ENCODE measurements around the gene GOLGA6L1.
"Not testable (repeated sequence)": the region's sequence is repeated elsewhere in the genome, so short reads cannot be mapped to it uniquely, and the experiment has no call there.

Gene GOLGA6L1, protein sequence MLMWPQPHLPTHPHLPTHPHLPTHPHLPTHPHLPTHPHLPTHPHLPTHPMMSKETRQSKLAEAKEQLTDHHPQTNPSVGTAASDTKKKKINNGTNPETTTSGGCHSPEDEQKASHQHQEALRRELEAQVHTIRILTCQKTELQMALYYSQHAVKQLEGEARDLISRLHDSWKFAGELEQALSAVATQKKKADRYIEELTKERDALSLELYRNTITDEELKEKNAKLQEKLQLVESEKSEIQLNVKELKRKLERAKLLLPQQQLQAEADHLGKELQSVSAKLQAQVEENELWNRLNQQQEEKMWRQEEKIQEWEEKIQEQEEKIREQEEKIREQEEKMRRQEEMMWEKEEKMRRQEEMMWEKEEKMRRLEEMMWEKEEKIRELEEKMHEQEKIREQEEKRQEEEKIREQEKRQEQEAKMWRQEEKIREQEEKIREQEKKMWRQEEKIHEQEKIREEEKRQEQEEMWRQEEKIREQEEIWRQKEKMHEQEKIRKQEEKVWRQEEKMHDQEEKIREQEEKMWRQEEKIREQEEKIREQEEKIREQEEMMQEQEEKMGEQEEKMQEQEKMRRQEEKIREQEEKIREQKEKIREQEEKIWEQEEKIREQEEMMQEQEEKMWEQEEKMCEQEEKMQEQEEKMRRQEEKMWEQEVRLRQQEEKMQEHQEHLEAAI

GRCh38 chr15:23136722-23137121 is at the start of gene GOLGA6L1:
Gene GOLGA6L1 (minus strand): TSS chr15:23136822. CDS start chr15:23136731, 91 bp downstream.
- POLR2A ChIA-PET; CTCF ChIA-PET; DNase-seq (ENCODE audit: extremely low spot score): not testable (repeated sequence)

- POLR2A ChIA-PET; DNase-seq (ENCODE audit: extremely low spot score); CTCF ChIA-PET: not testable (repeated sequence)
Measured at GRCh38 chr15:23181201-23181600, 44.6 kb upstream of the GOLGA6L1 start.

DNA sequence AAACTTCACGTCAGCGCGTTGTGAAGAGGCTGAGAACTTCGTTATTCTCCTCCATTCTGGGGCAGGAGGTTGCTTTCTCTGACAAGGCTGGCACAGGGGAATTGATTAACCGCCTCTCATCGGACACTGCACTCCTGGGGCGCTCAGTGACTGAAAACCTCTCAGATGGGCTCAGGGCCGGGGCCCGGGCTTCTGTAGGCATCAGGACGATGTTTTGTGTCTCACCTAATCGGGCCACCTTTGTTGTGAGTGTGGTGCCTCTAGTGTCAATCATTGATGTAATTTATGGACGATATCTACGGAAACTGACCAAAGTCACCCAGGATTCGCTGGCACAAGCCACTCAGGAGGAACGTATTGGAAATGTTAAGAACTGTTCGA is 43.9 kb upstream of the GOLGA6L1 start:
- DNase-seq (ENCODE audit: extremely low spot score); CTCF ChIA-PET; POLR2A ChIA-PET: not testable (repeated sequence)

DNA sequence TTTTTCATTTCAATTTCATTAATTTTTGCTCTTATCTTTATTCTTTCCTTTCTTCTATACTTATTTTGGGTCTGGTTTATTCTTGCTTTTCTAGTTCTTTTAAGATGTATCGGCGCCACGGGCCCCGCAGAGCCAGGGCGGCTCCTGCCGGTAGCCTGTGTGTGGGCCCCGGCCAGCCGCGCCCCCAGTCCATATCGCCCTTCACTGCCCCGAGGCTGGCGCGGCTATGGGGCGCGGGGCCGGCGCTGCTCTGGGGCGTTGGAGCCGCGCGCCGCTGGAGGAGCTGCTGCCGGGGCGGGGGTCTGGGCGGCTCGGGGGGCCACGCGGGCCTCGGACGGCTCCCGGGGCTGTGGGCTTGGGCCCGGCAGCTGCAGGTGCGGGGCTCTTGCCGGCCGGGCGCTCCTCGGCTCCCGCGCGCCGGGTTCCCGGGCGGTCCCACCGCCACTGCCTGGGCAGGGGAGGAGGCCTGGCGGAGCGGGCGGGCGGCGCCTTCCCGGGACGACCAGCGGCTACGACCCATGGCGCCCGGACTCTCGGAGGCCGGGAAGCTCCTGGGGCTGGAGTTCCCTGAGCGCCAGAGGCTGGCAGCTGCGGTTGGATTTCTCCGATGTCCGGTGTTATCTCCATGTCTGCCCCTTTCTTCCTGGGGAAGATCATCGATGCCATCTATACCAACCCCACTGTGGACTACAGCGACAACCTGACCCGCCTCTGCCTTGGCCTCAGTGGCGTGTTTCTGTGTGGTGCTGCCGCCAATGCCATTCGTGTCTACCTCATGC is 43.3 kb upstream of the GOLGA6L1 start:
- CTCF ChIA-PET; DNase-seq (ENCODE audit: extremely low spot score); POLR2A ChIA-PET: not testable (repeated sequence)

DNA sequence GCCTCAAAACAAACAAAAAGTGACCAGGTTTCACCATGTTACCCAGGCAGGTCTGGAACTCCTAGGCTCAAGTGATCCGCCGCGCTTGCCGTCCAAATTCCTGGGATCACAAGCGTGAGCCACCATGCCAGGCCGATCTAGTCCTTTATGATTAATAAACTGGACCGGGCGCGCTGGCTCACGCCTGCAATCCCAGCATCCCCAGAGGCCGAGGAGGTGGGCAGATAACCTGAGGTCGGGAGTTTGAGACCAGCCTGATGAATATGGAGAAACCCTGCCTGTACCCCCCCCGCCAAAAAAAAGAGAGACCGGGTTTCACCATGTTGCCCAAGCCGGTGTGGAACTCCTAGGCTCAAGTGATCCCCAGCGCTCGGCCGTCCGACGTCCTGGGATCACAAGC is 40.1 kb upstream of the GOLGA6L1 start:
- DNase-seq (ENCODE audit: extremely low spot score); POLR2A ChIA-PET; CTCF ChIA-PET: not testable (repeated sequence)

- POLR2A ChIA-PET; DNase-seq (ENCODE audit: extremely low spot score); CTCF ChIA-PET: not testable (repeated sequence)
Measured at GRCh38 chr15:23175606-23176005, 39.0 kb upstream of the GOLGA6L1 start.

GRCh38 chr15:23174609-23175140 is 38.1 kb upstream of the GOLGA6L1 start:
- CTCF ChIA-PET; POLR2A ChIA-PET; DNase-seq (ENCODE audit: extremely low spot score): not testable (repeated sequence)

DNA sequence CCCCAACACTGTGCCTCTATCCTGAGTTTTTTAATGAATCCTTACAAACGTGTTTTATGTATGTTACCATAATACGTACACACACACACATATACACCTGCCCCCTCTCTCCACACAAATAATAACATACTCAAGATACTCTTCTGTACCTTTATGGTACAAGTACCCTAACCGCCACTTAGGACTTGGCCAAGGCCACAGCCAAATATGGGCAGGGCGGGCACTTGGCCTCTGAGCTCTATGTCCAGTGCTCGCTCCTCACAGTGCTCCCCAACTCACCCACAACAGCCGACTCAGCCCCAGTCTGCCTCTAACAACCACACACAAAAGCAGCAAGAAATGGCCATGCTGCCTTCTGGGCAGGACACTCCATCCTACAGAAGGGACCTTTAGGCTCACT is 3.8 kb downstream of the GOLGA6L1 start:
- CTCF ChIA-PET, POLR2A ChIA-PET: not testable (repeated sequence)

GRCh38 chr15:23118208-23118607 is 18.4 kb downstream of the GOLGA6L1 start:
- DNase-seq (ENCODE audit: extremely low spot score): no peak
- CTCF ChIA-PET: no interaction called here
- POLR2A ChIA-PET: no interaction called here
- TF ChIP-seq L3MBTL2 (conservative IDR thresholded peaks at IDR 0.05): no peak

More for the DNA sequence above, 3.8 kb downstream of the GOLGA6L1 start:
- not testable (repeated sequence) for DNase-seq (ENCODE audit: extremely low spot score)

- no peak for TF ChIP-seq FOXA1 (IDR thresholded peaks at IDR 0.05)
- TF ChIP-seq ELF4 (IDR thresholded peaks at IDR 0.05): no peak
- no peak for TF ChIP-seq HDGF (IDR thresholded peaks at IDR 0.05; ENCODE audit: borderline replicate concordance)
- no peak for TF ChIP-seq CTBP1 (IDR thresholded peaks at IDR 0.05; ENCODE audit: borderline replicate concordance)
- no peak for TF ChIP-seq BHLHE40 (IDR thresholded peaks at IDR 0.05; ENCODE audit: borderline replicate concordance)
- TF ChIP-seq FOXK2 (IDR thresholded peaks at IDR 0.05): no peak
- no peak for TF ChIP-seq SP1 (IDR thresholded peaks at IDR 0.05)
- no peak for TF ChIP-seq LEF1 (IDR thresholded peaks at IDR 0.05; ENCODE audit: borderline replicate concordance)
- TF ChIP-seq, protein P1, sequence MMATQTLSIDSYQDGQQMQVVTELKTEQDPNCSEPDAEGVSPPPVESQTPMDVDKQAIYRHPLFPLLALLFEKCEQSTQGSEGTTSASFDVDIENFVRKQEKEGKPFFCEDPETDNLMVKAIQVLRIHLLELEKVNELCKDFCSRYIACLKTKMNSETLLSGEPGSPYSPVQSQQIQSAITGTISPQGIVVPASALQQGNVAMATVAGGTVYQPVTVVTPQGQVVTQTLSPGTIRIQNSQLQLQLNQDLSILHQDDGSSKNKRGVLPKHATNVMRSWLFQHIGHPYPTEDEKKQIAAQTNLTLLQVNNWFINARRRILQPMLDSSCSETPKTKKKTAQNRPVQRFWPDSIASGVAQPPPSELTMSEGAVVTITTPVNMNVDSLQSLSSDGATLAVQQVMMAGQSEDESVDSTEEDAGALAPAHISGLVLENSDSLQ (IDR thresholded peaks at IDR 0.05): no peak
- TF ChIP-seq ARNT (IDR thresholded peaks at IDR 0.05): no peak
- TF ChIP-seq SUZ12 (IDR thresholded peaks at IDR 0.05): no peak
- TF ChIP-seq FOXM1 (IDR thresholded peaks at IDR 0.05; ENCODE audit: borderline replicate concordance): no peak
- no peak for TF ChIP-seq L3MBTL2 (conservative IDR thresholded peaks at IDR 0.05)
- no peak for TF ChIP-seq NFRKB (IDR thresholded peaks at IDR 0.05)
- TF ChIP-seq TARDBP (IDR thresholded peaks at IDR 0.05): no peak
- TF ChIP-seq ZNF384 (IDR thresholded peaks at IDR 0.05): no peak
- CTCF ChIA-PET: no interaction called here
- POLR2A ChIA-PET: no interaction called here
- DNase-seq (ENCODE audit: extremely low spot score): no peak
Measured at GRCh38 chr15:23095796-23096195, 40.8 kb downstream of the GOLGA6L1 start.

Measured in HEK293T (cell line).